HUES6 (cell line): ENCODE data around the gene LRRC52.
A peak's percentile ranks its signal among the peaks of the same experiment; 100 is the strongest.
"Not testable (repeated sequence)": the region's sequence is repeated elsewhere in the genome, so short reads cannot be mapped to it uniquely, and the experiment has no call there.

Source experiments
- H3K27ac ChIP-seq: 2 replicates; pipeline ENCODE4 v1.7.0; 2013; ENCODE audit warnings: low read depth, mild to moderate bottlenecking, low read length, inconsistent platforms
- H3K27me3 ChIP-seq: 2 replicates; pipeline ENCODE4 v1.6.1; 2013; ENCODE audit warnings: low read length; ENCODE audit not compliant: control insufficient read depth, insufficient read depth
- H3K36me3 ChIP-seq: 2 replicates; pipeline ENCODE4 v1.6.1; 2013; ENCODE audit warnings: low read length; ENCODE audit not compliant: control insufficient read depth, insufficient read depth
- H3K4me1 ChIP-seq: 2 replicates; pipeline ENCODE4 v1.6.1; 2013; ENCODE audit warnings: low read length; ENCODE audit not compliant: control insufficient read depth, insufficient read depth
- H3K4me3 ChIP-seq: 2 replicates; pipeline ENCODE4 v1.5.1; 2013; ENCODE audit warnings: low read depth, low read length
- H3K9ac ChIP-seq: one replicate; pipeline ENCODE4 v1.6.1; 2013; ENCODE audit warnings: mild to moderate bottlenecking, low read length
- H3K9me3 ChIP-seq: 2 replicates; pipeline ENCODE4 v1.6.1; 2013; ENCODE audit warnings: low read depth, low read length; ENCODE audit not compliant: control insufficient read depth, insufficient read depth

The LRRC52 gene

DNA sequence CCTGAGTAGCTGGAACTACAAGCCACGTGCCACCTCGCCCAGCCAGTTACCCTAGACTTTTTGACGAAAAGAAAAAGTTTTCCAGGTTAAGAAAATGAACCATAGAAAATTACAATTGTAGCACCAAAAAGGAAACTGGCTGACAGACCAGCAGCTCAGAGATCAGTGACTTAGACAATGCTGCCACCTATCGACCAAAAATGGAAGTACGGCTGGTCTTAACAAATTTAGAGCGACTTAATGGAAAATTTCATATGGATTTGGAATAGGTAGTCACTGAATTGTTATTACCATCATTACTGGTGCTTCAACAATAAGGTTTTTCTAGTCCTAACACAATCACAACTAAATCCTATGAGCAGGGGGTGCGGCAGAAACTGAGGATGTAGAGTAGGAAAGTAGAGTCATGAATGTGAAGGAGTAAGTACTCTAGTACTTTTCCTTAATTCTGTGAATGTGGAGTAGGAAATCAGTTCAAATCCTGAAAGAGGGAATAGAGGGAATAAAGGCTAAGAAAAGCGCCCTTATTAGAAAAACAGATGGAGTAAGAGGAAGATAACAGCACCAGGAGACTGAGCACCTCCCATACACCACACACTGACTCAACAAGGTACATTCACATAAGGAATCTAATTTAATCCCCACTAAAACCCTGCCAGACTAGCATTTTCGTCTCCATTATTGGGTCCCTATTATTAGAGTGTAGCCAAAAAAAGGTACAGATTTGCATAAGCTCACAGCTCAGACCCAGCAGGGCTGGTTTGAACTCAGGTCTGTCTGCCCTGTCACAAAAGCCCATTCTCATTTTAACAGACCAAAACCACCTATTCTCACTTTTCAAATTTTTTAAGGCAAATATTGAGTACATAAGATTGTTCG, 49.4 kb downstream of the LRRC52 start:
- no peaks in the 10 kb centered on the region for H3K36me3 ChIP-seq
- no peaks in the 10 kb centered on the region for H3K4me1 ChIP-seq
- H3K9ac ChIP-seq: no peak overlapping the region
- H3K4me3 ChIP-seq: no peak overlapping the region
- no peaks in the 10 kb centered on the region for H3K9me3 ChIP-seq
- no peaks in the 10 kb centered on the region for H3K27me3 ChIP-seq
- H3K27ac ChIP-seq: no peak overlapping the region

DNA sequence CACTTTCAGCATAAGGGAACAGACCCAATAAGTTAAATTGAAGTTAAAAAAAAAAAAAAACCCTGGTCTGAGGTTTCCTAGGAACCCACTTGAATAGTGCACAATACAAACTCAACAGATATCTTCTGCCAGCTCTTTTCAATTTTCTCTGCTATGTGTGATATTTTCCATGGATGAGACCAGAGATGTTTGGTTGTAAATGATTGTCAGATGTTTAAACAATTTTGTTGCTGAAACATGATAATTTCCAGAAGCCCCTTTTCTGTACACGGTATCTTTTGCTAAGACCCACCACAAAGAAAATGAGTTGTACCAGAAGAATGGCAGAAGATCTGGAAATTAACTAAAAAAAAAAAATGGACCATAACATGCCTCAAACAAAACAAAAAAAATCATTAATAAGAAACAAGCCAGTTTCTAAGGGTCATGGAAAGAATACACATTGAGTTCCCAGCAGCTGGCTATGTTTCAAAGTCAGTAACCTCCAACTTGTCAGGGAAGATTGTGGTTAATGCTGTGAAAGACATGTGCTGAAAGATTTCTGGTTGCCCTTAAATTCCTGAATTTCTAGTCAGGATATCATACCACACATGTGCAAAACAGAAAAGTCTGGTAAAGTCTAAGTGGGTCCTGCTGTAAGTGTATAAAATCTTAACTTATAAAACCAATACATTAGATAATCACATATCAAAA, 51.6 kb downstream of the LRRC52 start:
- Histone ChIP-seq H3K4me3 (no peak overlapping the region), H3K27ac (no peak overlapping the region), H3K4me1 (peaks cover 8% of the 10 kb centered on the region)

DNA sequence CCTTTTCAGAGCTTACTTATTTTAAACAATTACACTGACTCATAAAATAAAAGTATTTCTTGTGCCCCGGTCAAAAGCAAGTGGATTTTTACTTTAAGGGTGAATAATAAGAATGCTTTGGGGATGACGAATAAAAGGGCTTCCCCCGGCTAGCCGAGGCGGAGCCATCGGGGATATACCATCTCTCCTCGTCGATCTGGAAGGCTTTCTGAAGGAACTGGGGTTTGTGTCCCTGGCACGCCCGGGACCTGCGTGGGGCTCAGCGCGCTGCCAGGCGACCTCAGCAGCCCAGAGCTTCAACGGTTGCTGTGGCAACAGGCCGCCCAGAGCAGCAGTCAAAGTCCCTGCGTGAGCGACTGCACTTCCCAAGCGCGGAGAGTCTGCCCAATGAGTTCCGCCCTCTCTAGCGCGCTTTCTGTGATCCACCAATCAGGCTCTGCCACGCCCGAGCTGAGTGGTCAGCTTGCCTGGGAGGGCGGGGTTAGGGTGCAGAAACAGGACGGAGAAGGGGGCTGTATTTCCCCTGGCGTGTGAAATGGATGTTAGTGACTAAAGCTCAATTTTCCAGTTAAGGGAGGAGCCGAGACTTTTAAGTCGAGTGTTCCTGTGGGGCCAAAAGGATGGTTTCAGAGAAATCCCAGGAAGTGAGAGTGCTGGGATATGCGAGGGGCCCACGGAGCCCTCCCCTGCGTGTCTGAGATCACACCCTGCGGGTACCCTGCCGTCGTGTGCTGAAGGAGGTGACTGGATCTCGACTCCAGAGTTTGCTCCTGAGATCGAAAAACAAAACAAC, 54.3 kb downstream of the LRRC52 start:
- Histone ChIP-seq H3K27ac (peak overlapping the region; percentile 27; the same call in 1 of the 2 replicates), H3K9me3 (no peaks in the 10 kb centered on the region), H3K9ac (peak overlapping the region; percentile 77), H3K27me3 (no peaks in the 10 kb centered on the region), H3K4me1 (peaks cover 11% of the 10 kb centered on the region), H3K4me3 (peak overlapping the region; percentile 92), H3K36me3 (no peaks in the 10 kb centered on the region)

More for the DNA sequence above, 51.6 kb downstream of the LRRC52 start:
- Histone ChIP-seq H3K9ac (no peak overlapping the region), H3K27me3 (no peaks in the 10 kb centered on the region), H3K36me3 (no peaks in the 10 kb centered on the region), H3K9me3 (no peaks in the 10 kb centered on the region)

DNA sequence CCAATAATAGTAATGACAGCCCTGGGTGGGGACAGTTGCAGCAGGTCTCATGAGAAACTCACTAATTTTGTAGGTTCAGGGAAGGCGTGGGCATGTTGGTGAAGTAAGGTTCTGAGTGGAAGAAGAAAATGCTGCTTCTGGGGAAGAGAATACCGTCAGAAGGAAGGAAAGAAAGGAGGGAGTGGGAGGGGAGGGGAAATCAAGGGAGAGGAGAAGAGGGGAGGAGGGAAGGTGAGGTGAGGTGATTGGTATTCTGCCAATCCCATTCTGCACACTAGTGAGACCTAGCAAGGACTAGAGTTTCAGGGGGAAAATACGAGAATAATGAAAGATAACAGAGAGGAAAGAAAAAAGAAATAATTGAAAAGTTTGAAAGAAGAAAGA, 54.9 kb downstream of the LRRC52 start:
- H3K4me3 ChIP-seq: peak overlapping the region; percentile 92
- peak overlapping the region; percentile 71 for H3K9ac ChIP-seq
- no peaks in the 10 kb centered on the region for H3K36me3 ChIP-seq
- H3K4me1 ChIP-seq: peaks cover 11% of the 10 kb centered on the region
- H3K9me3 ChIP-seq: no peaks in the 10 kb centered on the region
- H3K27me3 ChIP-seq: no peaks in the 10 kb centered on the region
- H3K27ac ChIP-seq: no peak overlapping the region

DNA sequence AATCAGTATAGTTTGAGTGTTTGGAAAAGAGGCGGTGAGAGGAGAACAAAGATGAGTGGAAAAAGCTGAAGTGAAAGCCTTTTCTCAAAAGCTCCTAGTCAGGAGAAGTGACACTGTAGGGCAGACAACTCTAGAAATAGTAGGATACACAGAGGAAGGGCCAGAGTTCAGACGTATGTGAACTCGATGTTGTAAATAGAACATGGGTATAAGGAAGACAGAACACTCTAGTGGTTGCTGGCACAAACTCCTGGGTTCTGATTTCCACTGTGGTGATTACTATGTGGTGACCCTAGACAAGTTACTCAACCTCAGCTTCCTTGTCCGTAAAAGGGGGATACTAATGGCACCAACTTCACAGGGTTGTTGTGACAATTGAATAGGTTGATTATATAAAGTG, 57.0 kb downstream of the LRRC52 start:
- Histone ChIP-seq H3K36me3 (no peaks in the 10 kb centered on the region), H3K4me3 (no peak overlapping the region), H3K9ac (no peak overlapping the region), H3K27me3 (no peaks in the 10 kb centered on the region), H3K27ac (no peak overlapping the region), H3K4me1 (peaks cover 11% of the 10 kb centered on the region), H3K9me3 (no peaks in the 10 kb centered on the region)

DNA sequence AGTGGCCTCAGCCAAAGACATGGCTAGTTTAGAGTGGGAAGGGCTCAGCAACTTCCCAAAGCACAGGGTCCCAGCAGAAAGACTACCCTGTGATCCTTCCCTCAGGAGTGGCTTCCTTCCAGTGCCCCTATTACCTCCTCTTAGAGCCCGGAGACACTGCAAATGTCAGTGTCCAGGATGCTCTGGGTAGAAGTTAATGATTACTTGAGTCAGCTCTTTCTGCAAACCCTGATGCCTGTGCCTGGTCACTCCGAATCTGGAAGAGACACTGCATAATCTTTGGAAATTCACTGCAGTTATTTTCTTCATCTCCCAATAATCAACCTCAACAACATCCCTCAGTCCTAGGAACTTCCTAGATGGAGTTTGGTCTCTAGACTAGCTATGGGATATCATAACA, 60.0 kb downstream of the LRRC52 start:
- H3K9me3 ChIP-seq: no peaks in the 10 kb centered on the region
- no peaks in the 10 kb centered on the region for H3K27me3 ChIP-seq
- H3K36me3 ChIP-seq: no peaks in the 10 kb centered on the region
- peaks cover 6% of the 10 kb centered on the region for H3K4me1 ChIP-seq
- H3K27ac ChIP-seq: no peak overlapping the region
- no peak overlapping the region for H3K9ac ChIP-seq
- no peak overlapping the region for H3K4me3 ChIP-seq

DNA sequence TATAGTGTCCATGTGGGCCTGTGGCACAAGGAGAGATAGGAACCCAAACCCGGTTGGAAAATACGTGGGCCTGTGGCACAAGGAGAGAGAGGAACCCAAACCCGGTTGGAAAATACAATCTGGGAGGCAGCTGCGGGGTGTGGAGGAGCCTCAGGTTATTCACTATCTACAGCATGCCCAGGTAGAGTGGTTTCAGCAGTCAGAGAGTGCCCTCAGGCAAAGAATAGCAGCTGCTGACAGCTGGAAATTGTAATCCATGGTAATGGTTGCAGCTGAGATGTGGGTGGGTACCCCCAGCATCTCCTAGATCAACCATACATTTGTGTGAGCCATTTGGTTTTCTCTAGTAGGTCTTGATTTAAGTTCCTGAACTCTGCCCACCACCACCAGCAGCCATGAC, 61.4 kb downstream of the LRRC52 start:
- Histone ChIP-seq H3K27me3 (no peaks in the 10 kb centered on the region), H3K36me3 (no peaks in the 10 kb centered on the region), H3K4me3 (no peak overlapping the region), H3K9me3 (no peaks in the 10 kb centered on the region), H3K9ac (no peak overlapping the region), H3K4me1 (peaks cover 3% of the 10 kb centered on the region; the same call in 1 of the 2 replicates), H3K27ac (no peak overlapping the region)

DNA sequence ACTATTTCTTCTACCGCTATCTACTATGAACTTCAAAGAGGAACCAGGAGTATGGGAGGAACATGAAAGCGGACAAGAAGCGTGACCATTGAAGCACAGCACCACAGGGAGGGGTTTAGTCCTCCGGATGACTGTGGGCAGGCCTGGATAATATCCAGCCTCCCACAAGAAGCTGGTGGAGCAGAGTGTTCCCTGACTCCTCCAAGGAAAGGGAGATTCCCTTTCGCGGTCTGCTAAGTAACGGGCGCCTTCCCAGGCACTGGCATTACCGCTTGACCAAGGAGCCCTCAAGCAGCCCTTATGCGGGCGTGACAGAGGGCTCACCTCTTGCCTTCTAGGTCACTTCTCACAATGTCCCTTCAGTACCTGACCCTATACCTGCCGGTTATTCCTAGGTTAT, 62.9 kb downstream of the LRRC52 start:
- not testable (repeated sequence) for H3K9ac ChIP-seq, H3K4me1 ChIP-seq, H3K36me3 ChIP-seq, H3K27ac ChIP-seq, H3K4me3 ChIP-seq, H3K27me3 ChIP-seq, H3K9me3 ChIP-seq

DNA sequence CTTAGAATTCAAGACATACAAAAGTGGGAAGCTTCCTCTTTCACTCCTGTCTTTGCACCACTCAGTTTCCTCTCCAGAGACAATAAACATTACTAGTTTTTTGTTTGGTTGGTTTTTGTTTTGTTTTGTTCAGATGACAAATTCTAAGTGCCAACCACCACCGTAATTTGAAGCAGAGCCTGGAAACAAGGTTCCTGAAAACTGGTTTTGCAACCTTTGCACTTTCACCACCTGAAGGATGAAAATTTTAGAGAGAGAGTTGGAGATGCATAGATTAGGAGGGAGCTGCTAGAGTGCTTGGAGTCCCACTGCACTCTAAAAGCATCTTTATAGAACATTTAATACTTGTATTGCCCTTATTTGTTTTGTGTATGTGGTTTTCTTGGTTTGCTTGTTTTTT, 67.1 kb downstream of the LRRC52 start:
- Histone ChIP-seq H3K36me3 (no peaks in the 10 kb centered on the region), H3K9ac (no peak overlapping the region), H3K9me3 (no peaks in the 10 kb centered on the region), H3K27me3 (no peaks in the 10 kb centered on the region), H3K4me1 (no peaks in the 10 kb centered on the region), H3K27ac (no peak overlapping the region), H3K4me3 (no peak overlapping the region)

DNA sequence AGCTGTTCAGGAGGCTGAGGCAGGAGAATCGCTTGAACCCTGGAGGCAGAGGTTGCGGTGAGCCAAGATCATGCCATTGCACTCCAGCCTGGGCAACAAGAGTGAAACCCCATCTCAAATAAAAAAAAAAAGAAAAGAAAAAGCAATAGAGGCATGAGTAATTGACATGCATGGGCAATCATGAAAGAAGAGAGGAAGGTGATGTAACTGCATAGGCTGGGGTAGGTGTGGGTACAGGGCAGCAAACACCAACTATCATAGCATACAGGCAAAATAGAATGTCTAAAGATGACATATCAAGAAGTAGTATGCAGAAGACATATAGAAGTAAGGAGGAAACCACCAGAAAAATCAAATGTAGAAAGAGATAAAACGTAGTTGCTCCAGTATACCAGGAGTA, 68.3 kb downstream of the LRRC52 start:
- no peaks in the 10 kb centered on the region for H3K36me3 ChIP-seq
- H3K9me3 ChIP-seq: no peaks in the 10 kb centered on the region
- H3K27ac ChIP-seq: no peak overlapping the region
- no peaks in the 10 kb centered on the region for H3K27me3 ChIP-seq
- peaks cover 8% of the 10 kb centered on the region; the same call in 1 of the 2 replicates for H3K4me1 ChIP-seq
- no peak overlapping the region for H3K4me3 ChIP-seq
- H3K9ac ChIP-seq: no peak overlapping the region
